ENCODE measurements around the gene CPLANE1.

Gene CPLANE1

DNA sequence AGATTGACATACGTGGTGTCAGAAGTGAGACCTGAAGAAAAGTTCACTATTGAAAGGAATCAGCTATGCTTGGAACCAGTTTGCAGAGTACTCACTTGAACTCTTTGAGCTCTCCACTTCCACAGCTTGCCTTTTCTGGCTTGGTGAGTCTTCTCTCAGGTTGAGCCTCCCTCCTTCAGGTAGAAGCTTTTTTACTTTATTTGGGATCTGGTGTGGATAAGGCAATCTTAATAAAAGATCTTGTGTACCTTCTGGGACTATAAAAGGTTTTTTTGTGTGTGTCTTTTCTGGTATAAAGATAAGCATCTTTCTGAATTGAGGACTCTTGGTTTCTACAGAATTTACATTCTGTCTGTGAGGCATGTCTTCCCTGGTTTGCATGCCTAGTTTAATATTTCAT lies 5.4 kb upstream of the CPLANE1 start:
- no peak overlapping the region for H3K4me3 ChIP-seq (ENCODE audit: low read depth, low read length)
- no peak for DNase-seq (ENCODE audit: low read depth)
- TF ChIP-seq, protein P1, sequence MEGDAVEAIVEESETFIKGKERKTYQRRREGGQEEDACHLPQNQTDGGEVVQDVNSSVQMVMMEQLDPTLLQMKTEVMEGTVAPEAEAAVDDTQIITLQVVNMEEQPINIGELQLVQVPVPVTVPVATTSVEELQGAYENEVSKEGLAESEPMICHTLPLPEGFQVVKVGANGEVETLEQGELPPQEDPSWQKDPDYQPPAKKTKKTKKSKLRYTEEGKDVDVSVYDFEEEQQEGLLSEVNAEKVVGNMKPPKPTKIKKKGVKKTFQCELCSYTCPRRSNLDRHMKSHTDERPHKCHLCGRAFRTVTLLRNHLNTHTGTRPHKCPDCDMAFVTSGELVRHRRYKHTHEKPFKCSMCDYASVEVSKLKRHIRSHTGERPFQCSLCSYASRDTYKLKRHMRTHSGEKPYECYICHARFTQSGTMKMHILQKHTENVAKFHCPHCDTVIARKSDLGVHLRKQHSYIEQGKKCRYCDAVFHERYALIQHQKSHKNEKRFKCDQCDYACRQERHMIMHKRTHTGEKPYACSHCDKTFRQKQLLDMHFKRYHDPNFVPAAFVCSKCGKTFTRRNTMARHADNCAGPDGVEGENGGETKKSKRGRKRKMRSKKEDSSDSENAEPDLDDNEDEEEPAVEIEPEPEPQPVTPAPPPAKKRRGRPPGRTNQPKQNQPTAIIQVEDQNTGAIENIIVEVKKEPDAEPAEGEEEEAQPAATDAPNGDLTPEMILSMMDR (IDR thresholded peaks at IDR 0.05; ENCODE audit: low read depth, low read length, missing control alignments) = no peak

DNA sequence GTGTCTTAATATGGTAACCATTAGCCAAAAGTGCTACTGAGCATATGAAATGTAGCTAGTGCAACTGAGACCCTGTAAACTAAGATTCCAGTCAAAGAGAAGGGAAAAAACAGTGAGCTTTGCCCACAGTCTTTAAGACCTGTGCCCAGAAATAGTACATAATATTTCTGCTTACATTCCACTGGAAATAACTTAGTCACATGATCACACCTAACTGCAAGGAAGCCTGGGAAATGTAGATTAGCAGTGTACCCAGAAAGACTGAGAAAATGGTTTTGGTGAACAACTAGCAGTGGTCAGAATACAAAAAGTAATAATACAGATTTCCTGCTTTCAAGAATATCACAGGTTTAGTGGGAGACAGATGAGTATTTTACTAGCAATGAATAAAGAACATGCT lies 2.5 kb upstream of the CPLANE1 start:
- no peak overlapping the region for H3K4me3 ChIP-seq (ENCODE audit: low read depth, low read length)
- TF ChIP-seq, protein P1 (IDR thresholded peaks at IDR 0.05; ENCODE audit: low read depth, low read length, missing control alignments) = no peak
- no peak for DNase-seq (ENCODE audit: low read depth)

DNA sequence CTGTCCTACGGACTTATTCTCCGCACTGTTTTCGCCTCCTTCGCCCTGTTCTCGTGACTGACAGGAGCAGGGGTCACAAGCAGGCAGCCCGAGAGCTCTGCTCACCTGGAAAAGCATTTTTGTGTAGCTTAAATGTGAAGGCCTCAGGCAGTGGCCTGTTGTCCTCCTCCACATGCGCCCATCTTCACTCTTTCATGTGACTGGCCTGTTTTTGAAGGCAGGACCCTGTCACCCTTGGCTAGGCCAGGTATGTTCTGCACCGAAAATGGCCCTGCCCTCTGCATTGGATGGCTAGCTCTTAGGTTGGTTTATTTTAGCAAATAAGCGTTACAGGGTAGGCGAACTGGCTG lies 614 bp upstream of the CPLANE1 start:
- H3K4me3 ChIP-seq (ENCODE audit: low read depth, low read length) = peak overlapping the region; percentile 89
- TF ChIP-seq, protein P1 (IDR thresholded peaks at IDR 0.05; ENCODE audit: low read depth, low read length, missing control alignments) = no peak

DNA sequence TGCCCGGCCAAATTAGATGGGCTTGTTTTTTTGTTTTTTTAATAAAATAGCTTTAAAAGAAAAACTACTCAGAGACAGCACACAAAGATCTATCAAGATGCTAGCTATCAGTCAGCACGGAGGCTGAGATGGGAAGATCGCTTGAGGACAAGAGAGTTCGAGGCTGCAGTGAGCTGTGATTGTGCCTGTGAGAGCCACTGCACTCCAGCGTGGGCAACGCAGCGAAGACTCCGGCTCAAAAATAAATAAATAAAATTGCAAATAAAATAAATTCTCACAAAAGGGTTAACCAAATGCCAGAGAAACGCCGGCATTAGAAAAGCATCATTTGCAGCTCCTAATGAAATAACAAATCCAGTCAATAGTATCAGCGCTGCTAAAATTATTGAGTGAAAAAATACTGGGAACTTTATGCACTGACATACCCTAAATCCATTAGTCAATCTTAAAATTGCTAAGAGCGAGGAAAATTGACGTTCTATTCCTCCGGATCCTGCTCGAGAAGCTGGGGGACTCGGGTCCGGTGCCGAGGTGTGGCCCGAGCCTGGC lies 681 bp downstream of the CPLANE1 start:
- H3K4me3 ChIP-seq (ENCODE audit: low read depth, low read length) = peak overlapping the region; percentile 89
- TF ChIP-seq, protein P1 (IDR thresholded peaks at IDR 0.05; ENCODE audit: low read depth, low read length, missing control alignments) = no peak
- DNase-seq (ENCODE audit: low read depth) = no peak

More for the DNA sequence above, 614 bp upstream of the CPLANE1 start:
- no peak for DNase-seq (ENCODE audit: low read depth)

DNA sequence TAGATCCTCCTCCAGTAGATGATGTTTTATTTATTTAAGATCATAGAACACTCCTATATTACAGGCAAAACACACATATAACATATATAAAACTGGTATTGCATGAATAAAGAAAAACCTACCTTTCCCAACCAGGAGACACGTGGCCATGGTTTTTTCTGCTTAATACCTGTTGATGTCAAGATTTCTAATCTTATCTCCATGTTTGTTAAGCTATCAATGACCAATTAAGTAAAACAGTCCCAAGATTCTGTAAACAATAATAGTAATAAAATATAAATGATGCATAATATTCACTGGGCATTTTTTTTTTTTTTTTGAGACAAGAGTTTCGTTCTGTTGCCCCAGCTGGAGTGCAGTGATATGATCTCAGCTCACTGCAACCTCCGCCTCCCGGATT lies 1.7 kb downstream of the CPLANE1 start:
- DNase-seq (ENCODE audit: low read depth) = no peak
- TF ChIP-seq, protein P1 (IDR thresholded peaks at IDR 0.05; ENCODE audit: low read depth, low read length, missing control alignments) = no peak
- H3K4me3 ChIP-seq (ENCODE audit: low read depth, low read length) = no peak overlapping the region

DNA sequence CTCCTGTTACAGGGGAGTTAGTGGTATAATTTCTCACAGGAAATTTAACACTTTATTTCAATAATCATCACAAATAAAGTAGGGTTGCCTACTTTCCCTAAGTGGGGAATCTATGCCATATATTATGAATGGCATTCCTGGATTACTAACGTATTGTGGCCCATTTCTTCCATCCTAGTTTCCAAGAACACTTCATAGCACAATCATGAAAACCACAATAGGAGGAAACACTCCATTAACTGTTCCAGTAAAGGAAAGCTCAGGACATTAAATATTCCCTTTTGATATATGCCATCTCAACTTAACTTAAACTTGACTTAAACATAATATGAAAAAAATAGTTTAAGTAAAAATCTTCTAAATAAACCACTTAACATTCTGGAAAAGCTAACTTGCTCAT lies 2.1 kb downstream of the CPLANE1 start:
- H3K4me3 ChIP-seq (ENCODE audit: low read depth, low read length) = no peak overlapping the region
- no peak for DNase-seq (ENCODE audit: low read depth)
- TF ChIP-seq, protein P1 (IDR thresholded peaks at IDR 0.05; ENCODE audit: low read depth, low read length, missing control alignments) = no peak

DNA sequence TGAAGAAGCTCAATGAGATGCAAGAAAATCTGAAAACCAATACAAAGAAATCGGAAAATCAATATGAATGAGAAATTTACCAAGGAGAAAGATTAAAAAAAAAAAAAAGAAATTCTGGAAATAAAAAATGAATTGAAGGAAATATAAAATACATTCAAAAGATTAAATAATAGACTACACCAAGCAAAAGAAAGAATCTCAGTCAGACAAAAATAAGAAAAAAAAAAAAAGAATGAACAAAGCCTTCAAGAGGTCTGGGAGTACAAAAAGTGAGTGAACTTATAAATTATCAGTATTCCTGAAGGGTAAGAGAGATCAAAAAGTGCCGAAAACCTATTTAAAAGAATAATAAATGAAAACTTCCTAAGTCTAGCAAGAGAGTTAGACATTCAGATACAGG lies 14.9 kb downstream of the CPLANE1 start:
- TF ChIP-seq, protein P1 (IDR thresholded peaks at IDR 0.05; ENCODE audit: low read depth, low read length, missing control alignments) = no peak
- H3K4me3 ChIP-seq (ENCODE audit: low read depth, low read length) = no peak overlapping the region

More for the DNA sequence above, 14.9 kb downstream of the CPLANE1 start:
- DNase-seq (ENCODE audit: low read depth) = no peak

Data from GM12864 (cell line).